Measurements from ENCODE around the gene LCTL. TPM values are rescaled to one million over a fixed set of nuclear protein-coding genes. Genes with fewer than 3 reads are reported as not detected.

The LCTL gene
- polyA plus RNA-seq, 1 of the 3 experiments (the other 2 are of a cell fraction), result 1.9 TPM

- CTCF ChIA-PET, result interaction anchor here (2.3 kb wide), 1 partner anchor 10 kb away, joined by 11 read pairs; no protein-coding TSS in a partner anchor
- Histone ChIP-seq H3K27ac (ENCODE audit: low read depth in 2 of 2, low read length in 1 of 2) (no peak overlapping the region), H3F3A (replicated peaks; ENCODE audit: insufficient read depth) (no peaks in the 10 kb centered on the region), H3K4me1 (ENCODE audit: control insufficient read depth in 1 of 2, insufficient read depth in 2 of 2, low read depth in 1 of 2, low read length in 1 of 2) (peaks cover 3 to 5% of the 10 kb centered on the region in 2 experiments; a peak in 2 of 4 replicates), H3K9me3 (no peaks in the 10 kb centered on the region), H3K27me3 (ENCODE audit: insufficient read depth) (no peaks in the 10 kb centered on the region), H3K36me3 (replicated peaks in 1 of 2; ENCODE audit: control insufficient read depth in 1 of 2, insufficient read depth in 2 of 2, low read length in 1 of 2) (no peaks in the 10 kb centered on the region), H3K79me2 (ENCODE audit: insufficient read depth) (no peaks in the 10 kb centered on the region), H3K4me3 (ENCODE audit: low read depth in 2 of 2, low read length in 1 of 2) (no peak overlapping the region), H3K9ac (no peak overlapping the region), H3K9me2 (no peaks in the 10 kb centered on the region), H4K20me1 (ENCODE audit: insufficient read depth) (no peaks in the 10 kb centered on the region), H3K4me2 (no peak overlapping the region), H2AFZ (ENCODE audit: low read depth) (no peak overlapping the region)
- 91% methylated on average over 13 of the region's 18 CpGs for WGBS (ENCODE audit: low lambda C conversion rate)
- TF ChIP-seq RCOR1 (IDR thresholded peaks at IDR 0.05; ENCODE audit: low read length) (no peak), RAD21 (IDR thresholded peaks at IDR 0.05; ENCODE audit: low read length) (no peak)
- POLR2A ChIA-PET, result no interaction called here
- no peak for DNase-seq
These were observed 1.4 kb downstream of the LCTL start for GRCh38 chr15:66564136-66565041.

DNA sequence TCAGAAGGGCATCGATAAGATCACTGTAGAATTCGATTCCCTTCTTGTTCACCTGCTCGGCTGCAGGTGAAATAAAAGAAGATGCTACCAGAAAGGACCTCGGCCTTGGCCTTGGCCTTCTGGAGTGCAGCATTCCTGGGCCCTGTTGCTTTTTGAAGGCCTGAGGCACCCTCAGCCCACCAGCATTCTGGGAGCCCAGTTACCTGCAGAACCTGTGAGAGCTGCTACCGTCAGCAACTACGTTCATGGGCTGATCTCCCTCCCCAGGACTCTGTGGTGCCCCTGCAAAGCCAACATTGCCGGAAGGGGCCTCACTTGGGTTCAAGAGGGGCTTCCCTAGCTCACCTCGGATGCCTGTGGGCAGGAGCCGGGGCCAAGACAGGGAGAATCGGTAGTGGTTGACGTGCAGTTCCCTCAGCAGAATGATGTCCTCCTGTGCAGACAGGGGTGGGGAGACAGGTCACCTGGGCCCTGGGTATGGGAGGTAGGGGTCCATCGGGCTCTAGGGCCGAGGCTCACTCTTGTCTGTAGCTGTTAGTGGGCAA is 2.2 kb downstream of the LCTL start:
- Histone ChIP-seq H3K9me2 (no peaks in the 10 kb centered on the region), H3K4me3 (ENCODE audit: low read depth in 2 of 2, low read length in 1 of 2) (no peak overlapping the region), H3K36me3 (replicated peaks in 1 of 2; ENCODE audit: control insufficient read depth in 1 of 2, insufficient read depth in 2 of 2, low read length in 1 of 2) (no peaks in the 10 kb centered on the region), H4K20me1 (ENCODE audit: insufficient read depth) (no peaks in the 10 kb centered on the region), H3K79me2 (ENCODE audit: insufficient read depth) (no peaks in the 10 kb centered on the region), H3K4me2 (no peak overlapping the region), H3F3A (replicated peaks; ENCODE audit: insufficient read depth) (no peaks in the 10 kb centered on the region), H2AFZ (ENCODE audit: low read depth) (no peak overlapping the region), H3K9me3 (no peaks in the 10 kb centered on the region), H3K4me1 (ENCODE audit: control insufficient read depth in 1 of 2, insufficient read depth in 2 of 2, low read depth in 1 of 2, low read length in 1 of 2) (peaks cover 3 to 5% of the 10 kb centered on the region in 2 experiments; a peak in 2 of 4 replicates), H3K9ac (no peak overlapping the region), H3K27ac (ENCODE audit: low read depth in 2 of 2, low read length in 1 of 2) (no peak overlapping the region), H3K27me3 (ENCODE audit: insufficient read depth) (no peaks in the 10 kb centered on the region)
- no peak for DNase-seq
- ChIA-PET POLR2A (no interaction called here), CTCF (no interaction called here)
- no peak for TF ChIP-seq RAD21 (IDR thresholded peaks at IDR 0.05; ENCODE audit: low read length)
- TF ChIP-seq MAX (IDR thresholded peaks at IDR 0.05; ENCODE audit: low read depth), result no peak
- no peak for TF ChIP-seq EP300 (IDR thresholded peaks at IDR 0.05; ENCODE audit: borderline replicate concordance in 1 of 2, low read depth in 1 of 2, low read length in 1 of 2)
- no peak for TF ChIP-seq MEF2A (IDR thresholded peaks at IDR 0.05; ENCODE audit: borderline replicate concordance, low read depth)
- no peak for TF ChIP-seq NFIC (IDR thresholded peaks at IDR 0.05; ENCODE audit: borderline replicate concordance)
- no peak for TF ChIP-seq FOXM1 (IDR thresholded peaks at IDR 0.05; ENCODE audit: low read depth)
- TF ChIP-seq JUND (IDR thresholded peaks at IDR 0.05), result no peak
- WGBS (ENCODE audit: low lambda C conversion rate), result 85% methylated on average over 8 of the region's 13 CpGs

DNA sequence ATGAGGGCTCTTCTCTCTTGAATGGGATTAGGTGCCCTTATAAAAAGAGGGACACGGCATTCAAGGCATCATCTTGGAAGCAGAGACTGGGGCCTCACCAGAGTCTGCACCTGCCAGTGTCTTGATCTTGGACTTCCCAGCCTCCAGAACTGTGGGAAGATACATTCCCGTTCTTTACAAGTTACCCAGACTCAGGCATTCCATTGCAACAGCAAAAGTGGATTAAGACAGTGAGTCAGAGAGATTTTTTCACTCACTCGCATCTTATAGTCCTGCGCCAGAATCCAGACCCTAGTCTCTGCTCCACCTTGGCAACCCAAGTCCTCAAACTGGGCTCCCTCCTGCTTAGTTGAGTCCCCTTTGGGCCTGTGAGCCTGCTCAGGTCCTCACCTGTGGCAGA is 2.7 kb downstream of the LCTL start:
- CTCF ChIA-PET, result no interaction called here
- TF ChIP-seq EZH2phosphoT487 (IDR thresholded peaks at IDR 0.05; ENCODE audit: borderline replicate concordance, low read depth) (no peak), FOXM1 (IDR thresholded peaks at IDR 0.05; ENCODE audit: low read depth) (no peak), MEF2A (IDR thresholded peaks at IDR 0.05; ENCODE audit: borderline replicate concordance, low read depth) (no peak), RAD21 (IDR thresholded peaks at IDR 0.05; ENCODE audit: low read length) (no peak), TEAD4 (IDR thresholded peaks at IDR 0.05; ENCODE audit: borderline replicate concordance, insufficient read depth) (no peak), FOSL2 (IDR thresholded peaks at IDR 0.05; ENCODE audit: borderline replicate concordance, low read depth) (no peak), TAF1 (IDR thresholded peaks at IDR 0.05; ENCODE audit: borderline replicate concordance, low read depth, low read length) (no peak), RXRA (IDR thresholded peaks at IDR 0.05; ENCODE audit: borderline replicate concordance, low read depth) (no peak)
- TF ChIP-seq, protein P1, sequence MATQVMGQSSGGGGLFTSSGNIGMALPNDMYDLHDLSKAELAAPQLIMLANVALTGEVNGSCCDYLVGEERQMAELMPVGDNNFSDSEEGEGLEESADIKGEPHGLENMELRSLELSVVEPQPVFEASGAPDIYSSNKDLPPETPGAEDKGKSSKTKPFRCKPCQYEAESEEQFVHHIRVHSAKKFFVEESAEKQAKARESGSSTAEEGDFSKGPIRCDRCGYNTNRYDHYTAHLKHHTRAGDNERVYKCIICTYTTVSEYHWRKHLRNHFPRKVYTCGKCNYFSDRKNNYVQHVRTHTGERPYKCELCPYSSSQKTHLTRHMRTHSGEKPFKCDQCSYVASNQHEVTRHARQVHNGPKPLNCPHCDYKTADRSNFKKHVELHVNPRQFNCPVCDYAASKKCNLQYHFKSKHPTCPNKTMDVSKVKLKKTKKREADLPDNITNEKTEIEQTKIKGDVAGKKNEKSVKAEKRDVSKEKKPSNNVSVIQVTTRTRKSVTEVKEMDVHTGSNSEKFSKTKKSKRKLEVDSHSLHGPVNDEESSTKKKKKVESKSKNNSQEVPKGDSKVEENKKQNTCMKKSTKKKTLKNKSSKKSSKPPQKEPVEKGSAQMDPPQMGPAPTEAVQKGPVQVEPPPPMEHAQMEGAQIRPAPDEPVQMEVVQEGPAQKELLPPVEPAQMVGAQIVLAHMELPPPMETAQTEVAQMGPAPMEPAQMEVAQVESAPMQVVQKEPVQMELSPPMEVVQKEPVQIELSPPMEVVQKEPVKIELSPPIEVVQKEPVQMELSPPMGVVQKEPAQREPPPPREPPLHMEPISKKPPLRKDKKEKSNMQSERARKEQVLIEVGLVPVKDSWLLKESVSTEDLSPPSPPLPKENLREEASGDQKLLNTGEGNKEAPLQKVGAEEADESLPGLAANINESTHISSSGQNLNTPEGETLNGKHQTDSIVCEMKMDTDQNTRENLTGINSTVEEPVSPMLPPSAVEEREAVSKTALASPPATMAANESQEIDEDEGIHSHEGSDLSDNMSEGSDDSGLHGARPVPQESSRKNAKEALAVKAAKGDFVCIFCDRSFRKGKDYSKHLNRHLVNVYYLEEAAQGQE (IDR thresholded peaks at IDR 0.05; ENCODE audit: low read depth, low read length), result no peak

More for the DNA sequence above, 2.7 kb downstream of the LCTL start:
- Histone ChIP-seq H3K9me3 (no peaks in the 10 kb centered on the region), H3K9me2 (no peaks in the 10 kb centered on the region), H3K79me2 (ENCODE audit: insufficient read depth) (no peaks in the 10 kb centered on the region), H3K4me3 (ENCODE audit: low read depth in 2 of 2, low read length in 1 of 2) (no peak overlapping the region), H3F3A (replicated peaks; ENCODE audit: insufficient read depth) (no peaks in the 10 kb centered on the region), H3K36me3 (replicated peaks in 1 of 2; ENCODE audit: control insufficient read depth in 1 of 2, insufficient read depth in 2 of 2, low read length in 1 of 2) (no peaks in the 10 kb centered on the region), H2AFZ (ENCODE audit: low read depth) (no peak overlapping the region), H3K4me2 (no peak overlapping the region), H4K20me1 (ENCODE audit: insufficient read depth) (no peaks in the 10 kb centered on the region), H3K27me3 (ENCODE audit: insufficient read depth) (no peaks in the 10 kb centered on the region), H3K27ac (ENCODE audit: low read depth in 2 of 2, low read length in 1 of 2) (no peak overlapping the region), H3K4me1 (ENCODE audit: control insufficient read depth in 1 of 2, insufficient read depth in 2 of 2, low read depth in 1 of 2, low read length in 1 of 2) (peaks cover 3 to 5% of the 10 kb centered on the region in 2 experiments; a peak in 2 of 4 replicates), H3K9ac (no peak overlapping the region)
- 92% methylated on average over 4 of the region's 4 CpGs for WGBS (ENCODE audit: low lambda C conversion rate)
- POLR2A ChIA-PET, result no interaction called here
- DNase-seq, result no peak
